ENCODE results near the gene RPN1. TPM values are rescaled to one million over a fixed set of nuclear protein-coding genes. Genes with fewer than 3 reads are reported as not detected.

The RPN1 gene
- total and polyA plus RNA-seq, 2 of the 13 experiments (the other 11 are each of a cell fraction or from before 2014, with no cell fraction given): 290 to 342 TPM

- no peak for TF ChIP-seq TBP (CRISPR knock-in tag; IDR thresholded peaks at IDR 0.05)
- TF ChIP-seq ELF1 (CRISPR knock-in tag; IDR thresholded peaks at IDR 0.05): no peak
- no peak for TF ChIP-seq KDM5A (IDR thresholded peaks at IDR 0.05; ENCODE audit: borderline replicate concordance, low read length)
- no peak for TF ChIP-seq ZNF576 (CRISPR knock-in tag; IDR thresholded peaks at IDR 0.05)
- TF ChIP-seq ZC3H13 (CRISPR knock-in tag; IDR thresholded peaks at IDR 0.05): no peak
- TF ChIP-seq ZNF510 (CRISPR knock-in tag; IDR thresholded peaks at IDR 0.05; ENCODE audit: low read depth): no peak
- TF ChIP-seq, protein P1, sequence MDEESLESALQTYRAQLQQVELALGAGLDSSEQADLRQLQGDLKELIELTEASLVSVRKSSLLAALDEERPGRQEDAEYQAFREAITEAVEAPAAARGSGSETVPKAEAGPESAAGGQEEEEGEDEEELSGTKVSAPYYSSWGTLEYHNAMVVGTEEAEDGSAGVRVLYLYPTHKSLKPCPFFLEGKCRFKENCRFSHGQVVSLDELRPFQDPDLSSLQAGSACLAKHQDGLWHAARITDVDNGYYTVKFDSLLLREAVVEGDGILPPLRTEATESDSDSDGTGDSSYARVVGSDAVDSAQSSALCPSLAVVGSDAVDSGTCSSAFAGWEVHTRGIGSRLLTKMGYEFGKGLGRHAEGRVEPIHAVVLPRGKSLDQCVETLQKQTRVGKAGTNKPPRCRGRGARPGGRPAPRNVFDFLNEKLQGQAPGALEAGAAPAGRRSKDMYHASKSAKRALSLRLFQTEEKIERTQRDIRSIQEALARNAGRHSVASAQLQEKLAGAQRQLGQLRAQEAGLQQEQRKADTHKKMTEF (CRISPR knock-in tag; IDR thresholded peaks at IDR 0.05): no peak
- no peak for TF ChIP-seq SP140L (CRISPR knock-in tag; IDR thresholded peaks at IDR 0.05; ENCODE audit: borderline replicate concordance)
- no peak for TF ChIP-seq NFIB (CRISPR knock-in tag; IDR thresholded peaks at IDR 0.05; ENCODE audit: borderline replicate concordance)
- TF ChIP-seq BRCA1 (CRISPR knock-in tag; IDR thresholded peaks at IDR 0.05): no peak
- no peak for TF ChIP-seq ZNF230 (CRISPR knock-in tag; IDR thresholded peaks at IDR 0.05)
- TF ChIP-seq GMEB2 (CRISPR knock-in tag; IDR thresholded peaks at IDR 0.05; ENCODE audit: low read depth): no peak
- TF ChIP-seq RXRB (CRISPR knock-in tag; IDR thresholded peaks at IDR 0.05; ENCODE audit: borderline replicate concordance): peak; percentile 52; the same call in 1 of the 2 replicates
- no peak for TF ChIP-seq ZNF878 (CRISPR knock-in tag; IDR thresholded peaks at IDR 0.05)
- no peak for TF ChIP-seq ZKSCAN1 (IDR thresholded peaks at IDR 0.05; ENCODE audit: low read length)
- TF ChIP-seq ZBTB43 (CRISPR knock-in tag; conservative IDR thresholded peaks at IDR 0.05): no peak
- TF ChIP-seq ZNF850 (CRISPR knock-in tag; conservative IDR thresholded peaks at IDR 0.05): no peak
- TF ChIP-seq NCOA1 (CRISPR knock-in tag; IDR thresholded peaks at IDR 0.05): no peak
- no peak for TF ChIP-seq ZNF841 (CRISPR knock-in tag; IDR thresholded peaks at IDR 0.05; ENCODE audit: borderline replicate concordance)
- TF ChIP-seq, protein P2, sequence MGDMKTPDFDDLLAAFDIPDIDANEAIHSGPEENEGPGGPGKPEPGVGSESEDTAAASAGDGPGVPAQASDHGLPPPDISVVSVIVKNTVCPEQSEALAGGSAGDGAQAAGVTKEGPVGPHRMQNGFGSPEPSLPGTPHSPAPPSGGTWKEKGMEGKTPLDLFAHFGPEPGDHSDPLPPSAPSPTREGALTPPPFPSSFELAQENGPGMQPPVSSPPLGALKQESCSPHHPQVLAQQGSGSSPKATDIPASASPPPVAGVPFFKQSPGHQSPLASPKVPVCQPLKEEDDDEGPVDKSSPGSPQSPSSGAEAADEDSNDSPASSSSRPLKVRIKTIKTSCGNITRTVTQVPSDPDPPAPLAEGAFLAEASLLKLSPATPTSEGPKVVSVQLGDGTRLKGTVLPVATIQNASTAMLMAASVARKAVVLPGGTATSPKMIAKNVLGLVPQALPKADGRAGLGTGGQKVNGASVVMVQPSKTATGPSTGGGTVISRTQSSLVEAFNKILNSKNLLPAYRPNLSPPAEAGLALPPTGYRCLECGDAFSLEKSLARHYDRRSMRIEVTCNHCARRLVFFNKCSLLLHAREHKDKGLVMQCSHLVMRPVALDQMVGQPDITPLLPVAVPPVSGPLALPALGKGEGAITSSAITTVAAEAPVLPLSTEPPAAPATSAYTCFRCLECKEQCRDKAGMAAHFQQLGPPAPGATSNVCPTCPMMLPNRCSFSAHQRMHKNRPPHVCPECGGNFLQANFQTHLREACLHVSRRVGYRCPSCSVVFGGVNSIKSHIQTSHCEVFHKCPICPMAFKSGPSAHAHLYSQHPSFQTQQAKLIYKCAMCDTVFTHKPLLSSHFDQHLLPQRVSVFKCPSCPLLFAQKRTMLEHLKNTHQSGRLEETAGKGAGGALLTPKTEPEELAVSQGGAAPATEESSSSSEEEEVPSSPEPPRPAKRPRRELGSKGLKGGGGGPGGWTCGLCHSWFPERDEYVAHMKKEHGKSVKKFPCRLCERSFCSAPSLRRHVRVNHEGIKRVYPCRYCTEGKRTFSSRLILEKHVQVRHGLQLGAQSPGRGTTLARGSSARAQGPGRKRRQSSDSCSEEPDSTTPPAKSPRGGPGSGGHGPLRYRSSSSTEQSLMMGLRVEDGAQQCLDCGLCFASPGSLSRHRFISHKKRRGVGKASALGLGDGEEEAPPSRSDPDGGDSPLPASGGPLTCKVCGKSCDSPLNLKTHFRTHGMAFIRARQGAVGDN (CRISPR knock-in tag; IDR thresholded peaks at IDR 0.05): peak; percentile 75
- TF ChIP-seq ADNP (CRISPR knock-in tag; IDR thresholded peaks at IDR 0.05): no peak
Observed at GRCh38 chr3:128590948-128591347, 59.7 kb downstream of the RPN1 start (continued).

Measured in HepG2 (cell line).